Liver (tissue), 9 donors: Measurements from ENCODE around the gene HOXD8. TPM values are rescaled to one million over a fixed set of nuclear protein-coding genes. Genes with fewer than 3 reads are reported as not detected.

Source experiments
- DNase-seq: peaks from one replicate; pipeline ENCODE4 v3.0.0-alpha.2; 2017; ENCODE audit warnings: low spot score
- H3K27ac ChIP-seq, 2 donors: one replicate each; pipeline ENCODE4 v1.7.0; 2013; ENCODE audit warnings: inconsistent platforms in 2 of 2, low read length in 2 of 2, control low read depth in 1 of 2, low read depth in 1 of 2, mild to moderate bottlenecking in 1 of 2
- H3K27me3 ChIP-seq, 4 donors: one replicate each; pipeline versions ENCODE4 v1.6.1 to v1.7.0; 2013; ENCODE audit warnings: low read length in 3 of 4, inconsistent platforms in 1 of 4, mild to moderate bottlenecking in 1 of 4, moderate library complexity in 1 of 4; ENCODE audit not compliant: control insufficient read depth in 4 of 4, insufficient read depth in 4 of 4
- H3K36me3 ChIP-seq, 4 donors: one replicate each; pipeline versions ENCODE4 v1.6.1 to v1.7.0; 2013; ENCODE audit warnings: low read length in 3 of 4, mild to moderate bottlenecking in 3 of 4, low read depth in 1 of 4, moderate library complexity in 1 of 4; ENCODE audit not compliant: control insufficient read depth in 4 of 4, insufficient read depth in 3 of 4
- H3K4me1 ChIP-seq, 4 donors: one replicate each; pipeline versions ENCODE4 v1.6.1 to v1.7.0; 2013; ENCODE audit warnings: low read length in 3 of 4, mild to moderate bottlenecking in 3 of 4, moderate library complexity in 1 of 4; ENCODE audit not compliant: control insufficient read depth in 4 of 4, insufficient read depth in 4 of 4
- H3K4me3 ChIP-seq, 3 donors: one replicate each; pipeline versions ENCODE4 v1.6.1 to v1.7.0; 2013; ENCODE audit warnings: low read length in 3 of 3, control low read depth in 1 of 3, low read depth in 1 of 3, mild to moderate bottlenecking in 1 of 3
- H3K9ac ChIP-seq, 2 donors: one replicate each; pipeline ENCODE4 v1.7.0; 2013; ENCODE audit warnings: low read length in 2 of 2, mild to moderate bottlenecking in 2 of 2, moderate library complexity in 2 of 2, control low read depth in 1 of 2, low read depth in 1 of 2
- H3K9me3 ChIP-seq, 4 donors: one replicate each; pipeline versions ENCODE4 v1.6.1 to v1.7.0; 2013; ENCODE audit warnings: low read length in 3 of 4; ENCODE audit not compliant: control insufficient read depth in 4 of 4
- EGR1 ChIP-seq, 2 donors: IDR thresholded peaks; 2 replicates each; pipeline ENCODE4 v1.6.1; 2016 to 2018; ENCODE audit warnings: antibody characterized with exemption in 2 of 2, low read depth in 2 of 2
- FOXA1 ChIP-seq: IDR thresholded peaks from 2 replicates; pipeline ENCODE4 v1.6.1; 2016; ENCODE audit warnings: antibody characterized with exemption
- GABPA ChIP-seq, 2 donors: IDR thresholded peaks in 1 of 2; conservative IDR thresholded peaks in 1 of 2; 2 replicates each; pipeline ENCODE4 v1.6.1; 2016; ENCODE audit warnings: antibody characterized with exemption in 2 of 2, mild to moderate bottlenecking in 1 of 2, moderate library complexity in 1 of 2
- HNF4A ChIP-seq, 2 donors: conservative IDR thresholded peaks; 2 replicates each; pipeline ENCODE4 v1.6.1; 2016; ENCODE audit warnings: antibody characterized with exemption in 2 of 2, mild to moderate bottlenecking in 2 of 2
- NR2F2 ChIP-seq: IDR thresholded peaks from 2 replicates; pipeline ENCODE4 v1.6.1; 2016; ENCODE audit warnings: antibody characterized with exemption
- RAD21 ChIP-seq, 2 donors: IDR thresholded peaks; 2 replicates each; pipeline ENCODE4 v1.6.1; 2016; ENCODE audit warnings: antibody characterized with exemption in 2 of 2, mild to moderate bottlenecking in 2 of 2
- RXRA ChIP-seq, 2 donors: IDR thresholded peaks; 2 replicates each; pipeline ENCODE4 v1.6.1; 2017 to 2018; ENCODE audit warnings: antibody characterized with exemption in 2 of 2, mild to moderate bottlenecking in 1 of 2
- SP1 ChIP-seq: IDR thresholded peaks from 2 replicates; pipeline ENCODE4 v1.6.1; 2018; ENCODE audit warnings: antibody characterized with exemption, mild to moderate bottlenecking
- WGBS: extraction: QIAGEN DNeasy Blood & Tissue Kit; methylation state at CpG from one replicate; pipeline ENCODE4 v1.1.7; 2013; 5-methylcytosine and 5-hydroxymethylcytosine counted together
- polyA plus RNA-seq, 2 donors: library from polyadenylated mRNA; stranded (reverse) in 1 of 2; unstranded in 1 of 2; fragments of 200-250 nt in 1 of 2; fragments of >200 nt in 1 of 2; fragmentation: Nextera tagmentation in 1 of 2; extraction: Ambion mirVana in 1 of 2; gene quantifications; one replicate each; pipeline versions ENCODE4 v1.2.1 to v1.2.3, GENCODE V29; 2013 to 2015
- total RNA-seq, 2 donors: library from RNA; depleted of rRNA; stranded (reverse); fragments of >200 nt; gene quantifications; one replicate each; pipeline ENCODE4 v1.2.3, GENCODE V29; 2014
- TF ChIP-seq, protein P1 (sequence below): IDR thresholded peaks from 2 replicates; pipeline ENCODE4 v1.6.1; 2016; ENCODE audit warnings: antibody characterized with exemption, mild to moderate bottlenecking
- TF ChIP-seq, protein P2 (sequence below): IDR thresholded peaks from 2 replicates; pipeline ENCODE4 v1.6.1; 2016; ENCODE audit warnings: antibody characterized with exemption
- donor health status: healthy.
- donor health status: healthy.
- donor health status: healthy.
- donor health status: healthy.
- donor health status: healthy.

The HOXD8 gene
- total and polyA plus RNA-seq, 4 donors: 0.06 to 0.19 (median 0.08) TPM; not detected in 1

- Histone ChIP-seq H3K9me3 (peaks cover 0 to 7% (median 0%) of the 10 kb centered on the region in 4 donors), H3K27me3 (peaks cover 15 to 40% (median 24%) of the 10 kb centered on the region in 4 donors), H3K4me1 (peaks cover 0 to 23% (median 7%) of the 10 kb centered on the region in 4 donors), H3K36me3 (no peaks in the 10 kb centered on the region), H3K4me3 (no peak overlapping the region), H3K9ac (no peak overlapping the region), H3K27ac (no peak overlapping the region)
- DNase-seq: no peak
- 6% methylated on average over 29 of the region's 29 CpGs for WGBS
- no peak for TF ChIP-seq RAD21 (IDR thresholded peaks at IDR 0.05)
- no peak for TF ChIP-seq FOXA1
Observed at GRCh38 chr2:176162911-176163671, 33.6 kb downstream of the HOXD8 start.

DNA sequence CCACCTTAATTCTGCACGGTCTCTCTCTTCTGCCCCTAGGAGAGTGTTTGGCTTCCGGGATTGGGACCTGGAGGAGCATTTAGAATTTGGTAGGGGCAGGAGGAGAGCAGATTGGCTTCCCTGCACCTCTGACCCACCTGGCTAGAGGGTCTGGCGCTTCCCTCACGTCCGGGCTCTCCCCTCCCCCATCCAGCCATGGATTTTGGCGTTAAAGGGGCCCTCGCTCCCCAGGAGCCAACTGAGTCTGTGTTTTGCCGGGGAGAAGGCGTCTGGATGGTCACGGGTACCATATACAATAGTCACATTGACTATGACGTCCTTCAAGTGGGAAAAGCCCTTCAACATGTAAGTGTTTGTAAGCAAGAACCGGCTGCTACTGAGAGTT lies 34.2 kb downstream of the HOXD8 start:
- H3K9me3 ChIP-seq: peaks cover 0 to 7% (median 0%) of the 10 kb centered on the region in 4 donors
- H3K36me3 ChIP-seq: no peaks in the 10 kb centered on the region
- DNase-seq: no peak
- peaks cover 0 to 23% (median 7%) of the 10 kb centered on the region in 4 donors for H3K4me1 ChIP-seq
- no peak overlapping the region for H3K4me3 ChIP-seq
- TF ChIP-seq GABPA (IDR thresholded peaks at IDR 0.05 in 1 of 2, conservative IDR thresholded peaks at IDR 0.05 in 1 of 2) (no peak), NR2F2 (no peak), SP1 (no peak), FOXA1 (no peak), HNF4A (conservative IDR thresholded peaks at IDR 0.05) (no peak)
- TF ChIP-seq, protein P1, sequence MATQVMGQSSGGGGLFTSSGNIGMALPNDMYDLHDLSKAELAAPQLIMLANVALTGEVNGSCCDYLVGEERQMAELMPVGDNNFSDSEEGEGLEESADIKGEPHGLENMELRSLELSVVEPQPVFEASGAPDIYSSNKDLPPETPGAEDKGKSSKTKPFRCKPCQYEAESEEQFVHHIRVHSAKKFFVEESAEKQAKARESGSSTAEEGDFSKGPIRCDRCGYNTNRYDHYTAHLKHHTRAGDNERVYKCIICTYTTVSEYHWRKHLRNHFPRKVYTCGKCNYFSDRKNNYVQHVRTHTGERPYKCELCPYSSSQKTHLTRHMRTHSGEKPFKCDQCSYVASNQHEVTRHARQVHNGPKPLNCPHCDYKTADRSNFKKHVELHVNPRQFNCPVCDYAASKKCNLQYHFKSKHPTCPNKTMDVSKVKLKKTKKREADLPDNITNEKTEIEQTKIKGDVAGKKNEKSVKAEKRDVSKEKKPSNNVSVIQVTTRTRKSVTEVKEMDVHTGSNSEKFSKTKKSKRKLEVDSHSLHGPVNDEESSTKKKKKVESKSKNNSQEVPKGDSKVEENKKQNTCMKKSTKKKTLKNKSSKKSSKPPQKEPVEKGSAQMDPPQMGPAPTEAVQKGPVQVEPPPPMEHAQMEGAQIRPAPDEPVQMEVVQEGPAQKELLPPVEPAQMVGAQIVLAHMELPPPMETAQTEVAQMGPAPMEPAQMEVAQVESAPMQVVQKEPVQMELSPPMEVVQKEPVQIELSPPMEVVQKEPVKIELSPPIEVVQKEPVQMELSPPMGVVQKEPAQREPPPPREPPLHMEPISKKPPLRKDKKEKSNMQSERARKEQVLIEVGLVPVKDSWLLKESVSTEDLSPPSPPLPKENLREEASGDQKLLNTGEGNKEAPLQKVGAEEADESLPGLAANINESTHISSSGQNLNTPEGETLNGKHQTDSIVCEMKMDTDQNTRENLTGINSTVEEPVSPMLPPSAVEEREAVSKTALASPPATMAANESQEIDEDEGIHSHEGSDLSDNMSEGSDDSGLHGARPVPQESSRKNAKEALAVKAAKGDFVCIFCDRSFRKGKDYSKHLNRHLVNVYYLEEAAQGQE: no peak
- H3K27me3 ChIP-seq: peaks cover 9 to 40% (median 23%) of the 10 kb centered on the region in 4 donors
- H3K9ac ChIP-seq: no peak overlapping the region
- no peak overlapping the region for H3K27ac ChIP-seq
- WGBS: 12% methylated on average over 12 of the region's 12 CpGs

- DNase-seq: no peak
- Histone ChIP-seq H3K9ac (no peak overlapping the region), H3K27ac (no peak overlapping the region), H3K9me3 (peaks cover 0 to 7% (median 0%) of the 10 kb centered on the region in 4 donors), H3K36me3 (no peaks in the 10 kb centered on the region), H3K4me3 (no peak overlapping the region), H3K27me3 (peaks cover 8 to 39% (median 23%) of the 10 kb centered on the region in 4 donors), H3K4me1 (peaks cover 0 to 23% (median 7%) of the 10 kb centered on the region in 4 donors)
- TF ChIP-seq RXRA (IDR thresholded peaks at IDR 0.05): no peak
- TF ChIP-seq FOXA1: no peak
- no peak for TF ChIP-seq HNF4A (conservative IDR thresholded peaks at IDR 0.05)
- no peak for TF ChIP-seq GABPA (IDR thresholded peaks at IDR 0.05 in 1 of 2, conservative IDR thresholded peaks at IDR 0.05 in 1 of 2)
- TF ChIP-seq, protein P2, sequence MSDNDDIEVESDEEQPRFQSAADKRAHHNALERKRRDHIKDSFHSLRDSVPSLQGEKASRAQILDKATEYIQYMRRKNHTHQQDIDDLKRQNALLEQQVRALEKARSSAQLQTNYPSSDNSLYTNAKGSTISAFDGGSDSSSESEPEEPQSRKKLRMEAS: no peak
- TF ChIP-seq SP1: no peak
- no peak for TF ChIP-seq EGR1 (IDR thresholded peaks at IDR 0.05; ENCODE audit: low read depth in 2 of 2)
- 18% methylated on average over 13 of the region's 13 CpGs for WGBS
Observed at GRCh38 chr2:176164201-176164600, 34.7 kb downstream of the HOXD8 start.
